GM10266 (cell line): ENCODE results near the gene KCNK4.

Source experiments
- DNase-seq: peaks from one replicate; pipeline ENCODE4 v3.0.0; 2012; ENCODE audit errors: extremely low spot score
- TF ChIP-seq, protein P1 (sequence below): IDR thresholded peaks from 2 replicates; pipeline ENCODE4 v1.5.1; 2012; ENCODE audit warnings: mild to moderate bottlenecking, low read depth; ENCODE audit not compliant: control insufficient read depth, insufficient read depth; ENCODE audit errors: missing control alignments

KCNK4 gene

DNA sequence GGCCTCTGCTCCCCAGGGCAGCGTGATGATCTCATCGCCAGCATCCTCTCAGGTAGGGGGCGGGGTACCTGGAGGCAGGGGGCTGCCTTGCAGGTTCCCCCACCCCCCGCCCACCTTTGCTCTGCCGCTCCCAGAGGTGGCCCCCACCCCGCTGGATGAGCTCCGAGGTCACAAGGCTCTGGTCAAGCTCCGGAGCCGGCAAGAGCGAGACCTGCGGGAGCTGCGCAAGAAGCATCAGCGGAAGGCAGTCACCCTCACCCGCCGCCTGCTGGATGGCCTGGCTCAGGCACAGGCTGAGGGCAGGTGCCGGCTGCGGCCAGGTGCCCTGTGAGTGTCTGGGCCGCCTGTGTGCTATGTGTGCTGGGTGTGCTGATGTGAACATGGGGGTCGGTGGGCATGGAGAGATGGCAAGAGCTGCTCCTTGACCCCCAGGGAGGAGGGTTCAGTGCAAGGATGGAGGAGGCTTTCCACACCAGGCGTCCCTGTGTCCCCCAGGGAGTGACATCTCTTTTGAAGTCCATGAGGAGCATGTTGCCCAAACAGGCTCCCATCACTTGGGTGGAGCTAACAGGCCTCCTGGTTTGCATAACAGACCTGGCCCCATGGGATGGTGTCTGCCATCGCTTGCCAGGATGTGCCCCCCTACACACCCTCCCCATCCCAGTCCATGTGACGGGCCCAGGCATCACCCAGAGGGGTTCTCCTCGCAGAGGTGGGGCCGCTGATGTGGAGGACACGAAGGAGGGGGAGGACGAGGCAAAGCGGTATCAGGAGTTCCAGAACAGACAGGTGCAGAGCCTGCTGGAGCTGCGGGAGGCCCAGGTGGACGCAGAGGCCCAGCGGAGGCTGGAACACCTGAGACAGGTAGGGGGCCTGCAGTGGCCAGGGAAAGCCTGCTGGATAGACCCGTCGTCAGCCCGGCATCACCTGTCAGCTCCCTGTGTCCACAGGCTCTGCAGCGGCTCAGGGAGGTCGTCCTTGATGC lies 25.6 kb upstream of the KCNK4 start:
- no peak for DNase-seq
- TF ChIP-seq, protein P1, sequence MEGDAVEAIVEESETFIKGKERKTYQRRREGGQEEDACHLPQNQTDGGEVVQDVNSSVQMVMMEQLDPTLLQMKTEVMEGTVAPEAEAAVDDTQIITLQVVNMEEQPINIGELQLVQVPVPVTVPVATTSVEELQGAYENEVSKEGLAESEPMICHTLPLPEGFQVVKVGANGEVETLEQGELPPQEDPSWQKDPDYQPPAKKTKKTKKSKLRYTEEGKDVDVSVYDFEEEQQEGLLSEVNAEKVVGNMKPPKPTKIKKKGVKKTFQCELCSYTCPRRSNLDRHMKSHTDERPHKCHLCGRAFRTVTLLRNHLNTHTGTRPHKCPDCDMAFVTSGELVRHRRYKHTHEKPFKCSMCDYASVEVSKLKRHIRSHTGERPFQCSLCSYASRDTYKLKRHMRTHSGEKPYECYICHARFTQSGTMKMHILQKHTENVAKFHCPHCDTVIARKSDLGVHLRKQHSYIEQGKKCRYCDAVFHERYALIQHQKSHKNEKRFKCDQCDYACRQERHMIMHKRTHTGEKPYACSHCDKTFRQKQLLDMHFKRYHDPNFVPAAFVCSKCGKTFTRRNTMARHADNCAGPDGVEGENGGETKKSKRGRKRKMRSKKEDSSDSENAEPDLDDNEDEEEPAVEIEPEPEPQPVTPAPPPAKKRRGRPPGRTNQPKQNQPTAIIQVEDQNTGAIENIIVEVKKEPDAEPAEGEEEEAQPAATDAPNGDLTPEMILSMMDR: no peak

DNA sequence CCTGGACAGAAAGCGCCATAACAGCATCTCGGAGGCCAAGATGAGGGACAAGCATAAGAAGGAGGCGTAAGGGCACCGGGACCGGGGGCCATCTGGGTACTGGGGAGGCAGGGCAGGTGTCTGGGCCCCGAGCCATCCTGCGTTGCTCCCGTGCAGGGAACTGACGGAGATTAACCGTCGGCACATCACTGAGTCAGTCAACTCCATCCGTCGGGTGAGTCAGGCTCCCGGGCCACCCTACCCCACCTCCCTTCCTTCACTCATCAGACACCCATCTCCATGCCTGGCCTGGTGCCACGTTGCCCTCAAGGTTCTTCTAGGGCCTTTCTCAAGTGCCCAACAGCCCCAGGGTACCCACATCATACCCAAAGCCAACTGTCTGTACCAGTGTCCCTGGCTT lies 24.8 kb upstream of the KCNK4 start:
- no peak for DNase-seq
- TF ChIP-seq, protein P1: no peak

DNA sequence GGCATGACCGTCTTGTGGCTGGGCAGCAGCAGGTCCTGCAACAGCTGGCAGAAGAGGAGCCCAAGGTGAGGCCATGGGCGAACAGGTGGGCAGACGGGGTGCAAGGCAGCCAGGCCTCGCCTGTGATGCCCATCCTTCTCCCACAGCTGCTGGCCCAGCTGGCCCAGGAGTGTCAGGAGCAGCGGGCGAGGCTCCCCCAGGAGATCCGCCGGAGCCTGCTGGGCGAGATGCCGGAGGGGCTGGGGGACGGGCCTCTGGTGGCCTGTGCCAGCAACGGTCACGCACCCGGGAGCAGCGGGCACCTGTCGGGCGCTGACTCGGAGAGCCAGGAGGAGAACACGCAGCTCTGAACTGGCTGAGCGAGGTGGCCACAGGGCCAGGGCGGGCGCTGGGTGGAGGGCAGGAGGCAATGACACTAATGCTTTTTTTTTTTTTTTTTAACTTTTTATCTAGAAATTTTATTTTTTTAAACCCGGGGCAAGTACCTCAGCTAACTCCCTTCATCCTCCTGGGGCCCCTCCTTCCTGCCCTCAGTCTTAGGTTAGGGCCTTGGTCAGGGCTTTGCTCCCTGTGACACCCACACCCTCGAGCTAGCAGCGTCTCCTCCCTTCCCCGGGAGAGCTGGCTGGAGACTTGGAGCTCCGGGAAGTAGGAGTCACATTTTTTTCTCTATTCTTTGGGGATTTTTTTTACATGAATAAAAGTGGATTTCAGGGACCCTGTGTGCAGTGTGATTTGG lies 23.7 kb upstream of the KCNK4 start:
- TF ChIP-seq, protein P1: no peak
- no peak for DNase-seq

DNA sequence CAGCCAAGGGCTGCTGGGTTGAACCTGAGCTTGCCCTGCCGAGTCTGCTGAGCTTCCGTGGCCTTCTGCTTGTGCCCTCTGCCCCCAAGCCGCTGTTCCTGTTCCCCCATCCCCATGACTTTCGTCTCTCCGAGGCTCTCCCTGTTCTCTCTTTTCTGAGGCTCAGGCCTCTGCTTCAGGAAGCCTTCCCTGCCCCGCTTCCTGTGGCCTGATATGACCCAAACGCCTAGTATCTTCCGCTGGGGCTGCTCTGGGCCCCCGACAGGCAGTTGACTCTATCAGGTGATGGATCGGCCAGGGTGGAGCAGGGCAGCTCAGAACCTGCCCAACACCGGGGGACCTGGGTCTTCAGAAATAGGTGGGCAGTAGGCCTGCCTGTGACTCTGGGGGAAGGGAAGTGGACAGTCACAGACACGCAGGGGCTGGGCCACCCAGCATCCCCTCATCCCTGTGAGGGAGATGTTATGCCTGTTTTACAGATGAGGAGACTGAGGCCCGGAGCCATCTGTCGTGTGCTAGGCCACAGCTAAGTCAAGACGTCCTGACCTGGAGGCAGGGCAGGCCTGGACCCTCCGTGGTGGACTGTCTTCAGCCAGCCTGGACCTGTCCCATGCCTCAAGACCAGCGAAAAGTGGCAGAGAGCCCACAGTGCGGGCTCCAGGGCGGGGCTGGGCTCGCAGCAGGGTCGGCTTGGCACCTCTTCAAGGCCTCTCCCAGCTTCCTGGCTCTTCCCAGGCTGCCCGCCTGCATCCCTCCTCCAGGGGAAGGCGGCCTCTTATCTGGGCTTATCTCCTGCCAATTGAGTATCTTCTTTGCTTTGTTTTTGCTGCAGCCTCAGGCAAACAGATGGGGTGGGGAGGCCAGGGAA lies 22.8 kb upstream of the KCNK4 start:
- TF ChIP-seq, protein P1: no peak
- no peak for DNase-seq

DNA sequence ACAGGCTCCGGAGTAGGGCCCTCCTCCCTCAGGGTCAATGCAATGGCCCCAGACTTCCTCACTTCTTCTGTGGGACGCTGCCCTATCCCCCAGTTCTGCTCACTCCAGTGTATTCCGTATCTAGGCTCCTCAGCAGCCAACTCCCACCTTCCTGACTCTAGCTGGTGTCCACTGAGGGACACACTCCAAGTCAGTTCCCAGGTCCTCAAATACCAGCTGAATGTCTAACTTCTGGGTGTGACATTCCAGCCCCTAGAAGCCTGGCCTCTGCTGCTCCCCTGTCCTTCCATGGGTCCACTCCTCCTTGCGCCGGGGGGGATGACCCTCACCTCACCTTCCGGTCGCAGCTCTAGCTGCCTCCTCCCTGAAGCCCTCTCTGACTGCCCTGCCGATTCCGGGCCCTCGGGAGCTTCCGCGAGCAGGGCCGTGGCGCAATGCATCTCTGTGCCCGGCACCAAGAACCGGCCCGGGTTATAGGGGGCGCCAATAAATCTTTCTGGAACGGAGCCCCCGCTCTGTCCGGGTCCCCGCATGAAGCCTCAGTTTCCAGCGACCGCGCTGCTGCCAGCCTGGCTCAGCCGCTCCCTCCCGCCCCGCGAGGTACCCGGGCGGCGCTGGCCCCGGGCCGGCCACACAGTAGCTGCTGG lies 22.1 kb upstream of the KCNK4 start:
- DNase-seq: peak; percentile 66

More for the DNA sequence above, 22.1 kb upstream of the KCNK4 start:
- TF ChIP-seq, protein P1: no peak
